DND-41 (cell line): ENCODE measurements around the gene INTS13.

ENCODE experiments used
- EZH2 ChIP-seq: IDR thresholded peaks from 3 replicates; pipeline ENCODE4 v1.6.1; 2012; ENCODE audit warnings: borderline replicate concordance, low read depth, mild to moderate bottlenecking, moderate library complexity, low read length, inconsistent platforms; ENCODE audit not compliant: severe bottlenecking
- TF ChIP-seq, protein P1 (sequence below): IDR thresholded peaks from 2 replicates; pipeline ENCODE4 v1.5.1; 2012; ENCODE audit warnings: borderline replicate concordance, low read length, moderate library complexity, mild to moderate bottlenecking; ENCODE audit not compliant: poor library complexity, severe bottlenecking; ENCODE audit errors: extremely low read depth

DNA sequence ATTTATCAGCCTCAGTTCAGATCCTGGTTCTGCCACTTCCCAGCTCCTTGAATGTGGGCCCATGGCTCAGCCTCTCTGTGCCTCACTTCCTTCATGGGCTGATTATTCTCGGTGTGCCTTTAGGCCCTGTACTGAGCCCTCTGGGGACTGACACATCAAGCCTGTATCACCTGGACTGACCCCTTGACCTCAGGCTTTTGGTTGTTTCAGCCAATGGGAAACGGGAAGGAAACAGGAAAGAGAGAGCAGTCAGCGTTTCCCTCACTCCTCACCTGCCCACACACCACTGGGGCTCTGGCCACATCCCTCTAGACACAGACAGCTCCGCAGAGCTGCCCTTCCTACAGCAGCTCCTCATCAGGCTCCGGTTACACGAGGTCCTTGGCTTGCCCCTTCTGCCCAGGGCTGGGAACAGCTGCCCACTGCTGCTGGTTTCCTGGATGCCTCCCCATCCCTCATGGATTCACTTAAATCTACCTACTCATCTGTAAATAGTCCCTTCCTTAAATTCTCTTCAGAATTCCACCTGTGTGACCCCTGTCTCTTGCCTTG lies 67.8 kb downstream of the INTS13 start:
- TF ChIP-seq, protein P1, sequence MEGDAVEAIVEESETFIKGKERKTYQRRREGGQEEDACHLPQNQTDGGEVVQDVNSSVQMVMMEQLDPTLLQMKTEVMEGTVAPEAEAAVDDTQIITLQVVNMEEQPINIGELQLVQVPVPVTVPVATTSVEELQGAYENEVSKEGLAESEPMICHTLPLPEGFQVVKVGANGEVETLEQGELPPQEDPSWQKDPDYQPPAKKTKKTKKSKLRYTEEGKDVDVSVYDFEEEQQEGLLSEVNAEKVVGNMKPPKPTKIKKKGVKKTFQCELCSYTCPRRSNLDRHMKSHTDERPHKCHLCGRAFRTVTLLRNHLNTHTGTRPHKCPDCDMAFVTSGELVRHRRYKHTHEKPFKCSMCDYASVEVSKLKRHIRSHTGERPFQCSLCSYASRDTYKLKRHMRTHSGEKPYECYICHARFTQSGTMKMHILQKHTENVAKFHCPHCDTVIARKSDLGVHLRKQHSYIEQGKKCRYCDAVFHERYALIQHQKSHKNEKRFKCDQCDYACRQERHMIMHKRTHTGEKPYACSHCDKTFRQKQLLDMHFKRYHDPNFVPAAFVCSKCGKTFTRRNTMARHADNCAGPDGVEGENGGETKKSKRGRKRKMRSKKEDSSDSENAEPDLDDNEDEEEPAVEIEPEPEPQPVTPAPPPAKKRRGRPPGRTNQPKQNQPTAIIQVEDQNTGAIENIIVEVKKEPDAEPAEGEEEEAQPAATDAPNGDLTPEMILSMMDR: no peak
- TF ChIP-seq EZH2: no peak
